Measurements from ENCODE around the gene SERINC5. TPM values are rescaled to one million over a fixed set of nuclear protein-coding genes. Genes with fewer than 3 reads are reported as not detected.

Gene SERINC5
- total and polyA plus RNA-seq, 2 of the 4 experiments (the other 2 are of a cell fraction) = 5.0 to 8.1 TPM

DNA sequence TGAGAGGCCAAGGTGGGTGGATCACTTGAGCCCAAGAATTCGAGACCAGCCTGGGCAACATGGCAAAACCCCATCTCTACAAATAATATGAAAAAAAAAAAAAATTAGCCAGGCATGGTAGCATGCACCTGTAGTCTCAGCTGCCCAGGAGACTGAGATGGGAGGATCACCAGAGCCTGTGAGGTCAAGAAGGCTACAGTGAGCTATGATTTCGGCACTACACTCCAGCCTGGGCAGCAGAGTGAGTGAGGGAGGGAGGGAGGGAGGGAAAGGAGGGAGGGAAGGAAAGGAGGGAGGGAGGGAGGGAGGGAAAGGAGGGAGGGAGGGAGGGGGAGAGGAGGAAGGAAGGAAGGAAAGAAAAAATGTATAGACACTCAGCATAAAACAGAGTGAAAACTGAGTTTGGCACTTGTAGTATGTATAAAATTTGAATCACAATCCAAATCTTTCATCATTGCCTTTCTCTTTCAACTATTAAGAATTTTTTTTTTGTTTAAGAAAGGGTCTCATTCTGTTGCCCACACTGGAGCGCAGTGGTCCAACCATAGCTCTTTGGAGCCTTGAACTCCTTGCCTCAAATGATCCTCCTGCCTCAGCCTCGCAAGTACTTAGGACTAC, 27.8 kb downstream of the SERINC5 start:
- H3K14ac ChIP-seq (replicated peaks; ENCODE audit: low read depth, low read length) = no peak overlapping the region
- ChIA-PET CTCF (no interaction called here), POLR2A (ENCODE audit: unreplicated experiment) (no interaction called here)
- 0 out of 2 replicates have a peak, but pooled peaks cover 4% of the 10 kb centered on the region for H4K20me1 ChIP-seq (ENCODE audit: insufficient read depth, low read length)
- dilution Hi-C loops (cut with HindIII; ENCODE audit: low sequenced_read_pairs, unreplicated experiment) (no loop called here), in situ Hi-C loops (cut with MboI; ENCODE audit: low sequenced_read_pairs) (no loop called here), intact Hi-C loops (cut with micrococcal nuclease) (no loop called here)
- H2AFZ ChIP-seq (replicated peaks; ENCODE audit: low read length, poor library complexity) = no peak overlapping the region
- peak overlapping the region; percentile 15; the same call in 1 of the 2 replicates for H2AK5ac ChIP-seq (ENCODE audit: low read depth, low read length)
- no TSS peak for BruUV-seq (replicated peaks)
- no peak overlapping the region for H2BK120ac ChIP-seq (ENCODE audit: low read depth, low read length)
- H3K27ac ChIP-seq (ENCODE audit: insufficient read depth, low read length) = no peak overlapping the region
- 0 out of 2 replicates have a peak, but pooled peaks cover 11% of the 10 kb centered on the region for H3K9me1 ChIP-seq (ENCODE audit: insufficient read depth, low read length)
- H3K56ac ChIP-seq (ENCODE audit: extremely low read depth, insufficient read depth, low read length) = no peak overlapping the region
- H3K27me3 ChIP-seq (ENCODE audit: control insufficient read depth, insufficient read depth, low read length) = no peaks in the 10 kb centered on the region
- no peak overlapping the region for H3K23ac ChIP-seq (ENCODE audit: low read depth, low read length)
- H2AK9ac ChIP-seq (replicated peaks; ENCODE audit: low read depth, low read length, poor library complexity) = no peak overlapping the region
- H3K4me3 ChIP-seq (ENCODE audit: insufficient read depth, low read depth, low read length) = no peak overlapping the region
- H2BK5ac ChIP-seq (ENCODE audit: low read depth, low read length, poor library complexity, severe bottlenecking) = no peak overlapping the region
- DNase-seq (no peak), ATAC-seq (ENCODE audit: low read depth) (no peak)
- H3K18ac ChIP-seq (ENCODE audit: low read depth, low read length) = no peak overlapping the region
- no peaks in the 10 kb centered on the region for H3K36me3 ChIP-seq (ENCODE audit: control insufficient read depth, insufficient read depth, low read length)
- H3K9me3 ChIP-seq (ENCODE audit: control insufficient read depth, insufficient read depth, low read length) = no peaks in the 10 kb centered on the region
- H4K8ac ChIP-seq (ENCODE audit: low read depth in 2 of 2, low read length in 2 of 2) = no peak overlapping the region
- no peak overlapping the region for H2BK15ac ChIP-seq (ENCODE audit: low read depth, low read length)
- no peaks in the 10 kb centered on the region; the same call in 1 of the 2 replicates for H3K4me1 ChIP-seq (ENCODE audit: control insufficient read depth, insufficient read depth, low read length)
- H3K9ac ChIP-seq (ENCODE audit: low read depth, low read length) = no peak overlapping the region
- no peak overlapping the region for H4K5ac ChIP-seq (ENCODE audit: low read depth, low read length)
- H2BK20ac ChIP-seq (ENCODE audit: low read depth, low read length) = no peak overlapping the region
- no peak overlapping the region for H3K4ac ChIP-seq (ENCODE audit: low read depth, low read length)
- no peak overlapping the region for H4K91ac ChIP-seq (ENCODE audit: insufficient read depth, low read depth, low read length)
- no CpG with 5 or more reads among the region's 4 CpGs for WGBS, 2 experiments (ENCODE audit: extremely low coverage in 2 of 2, insufficient read length in 1 of 2)
- TF ChIP-seq BHLHE40 (IDR thresholded peaks at IDR 0.05; ENCODE audit: low read depth, low read length) = no peak
- TF ChIP-seq POLR2A (IDR thresholded peaks at IDR 0.05; ENCODE audit: low read depth, low read length) = no peak
- TF ChIP-seq FOS (IDR thresholded peaks at IDR 0.05; ENCODE audit: low read depth, low read length) = no peak
- TF ChIP-seq MXI1 (IDR thresholded peaks at IDR 0.05; ENCODE audit: borderline replicate concordance, low read depth, low read length) = no peak
- no peak for TF ChIP-seq CEBPB (IDR thresholded peaks at IDR 0.05; ENCODE audit: low read depth, low read length)
- TF ChIP-seq MAFK (IDR thresholded peaks at IDR 0.05; ENCODE audit: low read depth, low read length) = no peak
- no peak for TF ChIP-seq RFX5 (IDR thresholded peaks at IDR 0.05; ENCODE audit: low read depth, low read length)
- TF ChIP-seq, protein P1, sequence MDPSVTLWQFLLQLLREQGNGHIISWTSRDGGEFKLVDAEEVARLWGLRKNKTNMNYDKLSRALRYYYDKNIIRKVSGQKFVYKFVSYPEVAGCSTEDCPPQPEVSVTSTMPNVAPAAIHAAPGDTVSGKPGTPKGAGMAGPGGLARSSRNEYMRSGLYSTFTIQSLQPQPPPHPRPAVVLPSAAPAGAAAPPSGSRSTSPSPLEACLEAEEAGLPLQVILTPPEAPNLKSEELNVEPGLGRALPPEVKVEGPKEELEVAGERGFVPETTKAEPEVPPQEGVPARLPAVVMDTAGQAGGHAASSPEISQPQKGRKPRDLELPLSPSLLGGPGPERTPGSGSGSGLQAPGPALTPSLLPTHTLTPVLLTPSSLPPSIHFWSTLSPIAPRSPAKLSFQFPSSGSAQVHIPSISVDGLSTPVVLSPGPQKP (IDR thresholded peaks at IDR 0.05; ENCODE audit: borderline replicate concordance, low read depth, low read length) = no peak
- no peak for TF ChIP-seq NFE2L2 (IDR thresholded peaks at IDR 0.05; ENCODE audit: low read depth, low read length)
- TF ChIP-seq RAD21 (IDR thresholded peaks at IDR 0.05; ENCODE audit: low read length) = no peak
- TF ChIP-seq, protein P2, sequence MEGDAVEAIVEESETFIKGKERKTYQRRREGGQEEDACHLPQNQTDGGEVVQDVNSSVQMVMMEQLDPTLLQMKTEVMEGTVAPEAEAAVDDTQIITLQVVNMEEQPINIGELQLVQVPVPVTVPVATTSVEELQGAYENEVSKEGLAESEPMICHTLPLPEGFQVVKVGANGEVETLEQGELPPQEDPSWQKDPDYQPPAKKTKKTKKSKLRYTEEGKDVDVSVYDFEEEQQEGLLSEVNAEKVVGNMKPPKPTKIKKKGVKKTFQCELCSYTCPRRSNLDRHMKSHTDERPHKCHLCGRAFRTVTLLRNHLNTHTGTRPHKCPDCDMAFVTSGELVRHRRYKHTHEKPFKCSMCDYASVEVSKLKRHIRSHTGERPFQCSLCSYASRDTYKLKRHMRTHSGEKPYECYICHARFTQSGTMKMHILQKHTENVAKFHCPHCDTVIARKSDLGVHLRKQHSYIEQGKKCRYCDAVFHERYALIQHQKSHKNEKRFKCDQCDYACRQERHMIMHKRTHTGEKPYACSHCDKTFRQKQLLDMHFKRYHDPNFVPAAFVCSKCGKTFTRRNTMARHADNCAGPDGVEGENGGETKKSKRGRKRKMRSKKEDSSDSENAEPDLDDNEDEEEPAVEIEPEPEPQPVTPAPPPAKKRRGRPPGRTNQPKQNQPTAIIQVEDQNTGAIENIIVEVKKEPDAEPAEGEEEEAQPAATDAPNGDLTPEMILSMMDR (conservative IDR thresholded peaks at IDR 0.05; ENCODE audit: low read depth, low read length) = no peak
- H3K79me1 ChIP-seq (ENCODE audit: low read depth in 1 of 2, low read length in 2 of 2) = peaks cover 0 to 17% of the 10 kb centered on the region in 2 experiments; a peak in 3 of 4 replicates
- H3K4me2 ChIP-seq (ENCODE audit: low read depth, low read length) = no peak overlapping the region
